ENCODE data around the gene ELP5.

ELP5 gene

DNA sequence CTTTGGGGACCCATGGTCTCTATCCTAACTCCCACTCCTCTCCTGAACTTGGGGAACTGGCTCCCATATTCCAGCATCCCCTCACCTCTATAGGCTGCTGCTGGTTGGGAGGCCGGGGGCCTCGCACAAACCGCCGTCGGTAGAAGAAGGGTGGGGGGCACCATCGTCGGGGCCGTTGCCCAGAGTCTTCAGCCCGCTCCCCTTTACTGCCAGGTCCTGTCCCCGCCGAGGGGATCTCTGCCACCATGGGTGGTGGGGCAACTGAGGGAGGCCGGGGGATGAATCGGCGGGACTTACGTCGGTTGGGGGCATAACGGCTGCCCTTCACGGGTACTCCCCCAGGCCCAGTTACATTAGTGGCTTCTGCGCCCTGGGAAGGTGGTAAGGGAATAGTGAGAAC is 38.2 kb downstream of the ELP5 start:
- DNase-seq: no peak

GRCh38 chr17:7290685-7291084 is 38.7 kb downstream of the ELP5 start:
- DNase-seq: no peak

- DNase-seq: no peak
These were observed 40.2 kb downstream of the ELP5 start for GRCh38 chr17:7292194-7292593.

DNA sequence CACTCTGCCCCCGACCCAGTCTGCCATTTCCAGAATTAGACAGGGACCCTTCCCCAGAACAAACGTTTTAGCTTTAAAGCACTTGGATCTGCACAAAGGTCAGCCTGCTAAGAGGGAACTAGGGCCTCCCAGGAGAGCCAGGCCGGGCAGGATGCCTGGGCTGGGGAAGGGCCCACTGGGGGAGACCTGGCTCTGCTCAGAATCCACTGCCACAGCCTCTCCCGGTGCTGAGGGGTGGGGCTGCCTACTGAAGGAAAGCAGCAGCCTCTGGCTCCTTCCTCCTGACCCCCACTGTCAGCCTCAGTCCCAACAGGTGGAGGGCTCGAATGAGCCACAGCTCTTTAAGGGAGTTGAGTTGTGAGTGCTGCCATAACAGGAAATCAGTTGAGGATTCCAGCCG is 40.7 kb downstream of the ELP5 start:
- no peak for DNase-seq

DNA sequence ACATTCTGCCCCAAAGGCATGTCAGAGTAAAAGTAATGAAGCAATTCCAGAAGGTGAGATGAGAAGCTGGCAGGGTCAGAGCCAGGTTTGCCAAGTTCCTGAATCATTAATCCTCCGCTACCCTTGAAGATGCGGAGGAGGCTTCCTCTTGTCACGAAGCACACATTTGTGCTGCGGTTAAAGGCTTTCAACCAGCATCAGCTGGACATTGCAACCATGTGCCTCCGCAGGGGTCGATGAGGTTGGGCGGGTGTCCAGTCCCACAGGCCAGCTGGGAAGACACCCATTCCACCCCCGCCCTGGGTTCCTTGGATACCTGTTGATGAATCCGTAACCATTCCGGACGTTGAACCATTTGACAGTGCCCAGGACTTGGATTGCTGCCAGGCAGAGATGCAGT is 41.1 kb downstream of the ELP5 start:
- no peak for DNase-seq

- DNase-seq: no peak
These were observed 42.0 kb downstream of the ELP5 start for GRCh38 chr17:7293816-7294613.

- DNase-seq: peak; percentile 3
These were observed 42.7 kb downstream of the ELP5 start, which contains the start of gene YBX2 for GRCh38 chr17:7294614-7295153. TSS of gene YBX2 (minus strand) at chr17:7294639. CDS start at chr17:7294500, 139 bp downstream.

DNA sequence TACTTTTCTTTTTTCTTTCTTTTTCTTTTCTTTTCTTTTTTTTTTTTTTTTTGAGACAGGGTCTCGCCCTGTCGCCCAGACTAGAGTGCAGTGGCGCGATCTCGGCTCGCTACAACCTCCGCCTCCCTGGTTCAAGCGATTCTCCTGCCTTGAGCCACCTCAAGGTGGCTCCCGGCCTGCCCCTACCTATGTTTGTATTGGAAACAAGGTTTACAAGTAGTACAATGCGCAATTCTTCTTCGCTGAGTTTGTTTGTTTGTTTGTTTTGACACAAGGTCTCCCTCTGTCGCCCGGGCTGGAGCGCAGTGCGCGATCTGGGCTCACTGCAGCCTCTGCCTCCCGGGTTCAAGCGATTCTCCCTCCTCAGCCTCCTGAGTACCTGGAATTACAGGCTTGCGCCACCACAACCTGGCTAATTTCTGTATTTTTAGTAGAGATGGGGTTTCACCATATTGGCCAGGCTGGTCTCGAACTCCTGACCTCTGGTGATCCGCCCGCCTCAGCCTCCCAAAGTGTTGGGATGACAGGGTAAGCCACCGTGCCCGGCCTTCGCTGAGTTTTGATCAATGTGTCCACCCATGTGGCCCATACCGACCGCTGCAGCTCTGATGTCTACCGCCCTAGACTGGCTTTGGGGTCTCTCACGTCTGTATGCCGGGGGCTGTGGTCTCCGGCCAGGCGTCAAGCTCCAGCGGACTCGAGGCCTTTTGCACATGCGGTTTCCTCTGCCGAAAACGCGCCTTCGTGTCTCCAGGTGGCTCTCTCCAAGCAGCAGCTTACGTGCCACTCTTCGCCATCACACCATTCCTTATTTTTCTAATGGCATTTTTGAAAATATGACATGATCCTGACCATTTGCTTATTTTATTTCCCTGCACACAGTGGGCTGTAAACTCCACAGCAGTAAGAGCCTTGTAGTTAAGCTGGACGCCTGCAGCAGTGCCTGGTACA is 43.5 kb downstream of the ELP5 start:
- no peak for DNase-seq

GRCh38 chr17:7296189-7296861 is 44.3 kb downstream of the ELP5 start:
- peak; percentile 41 for DNase-seq

GRCh38 chr17:7304179-7304578 is 52.2 kb downstream of the ELP5 start:
- DNase-seq: no peak

GRCh38 chr17:7306911-7307685 is 55.1 kb downstream of the ELP5 start, which contains the start of gene EIF5A:
TSS of gene EIF5A (plus strand) at chr17:7307628. CDS start at chr17:7309636, 2,008 bp downstream.
- DNase-seq: peak; percentile 92

GRCh38 chr17:7307686-7308624 is 55.9 kb downstream of the ELP5 start:
- DNase-seq: no peak

GRCh38 chr17:7308625-7309433 is 56.8 kb downstream of the ELP5 start:
- peak; percentile 44 for DNase-seq
